ENCODE data around the gene OR1K1. TPM values are rescaled to one million over a fixed set of nuclear protein-coding genes. Genes with fewer than 3 reads are reported as not detected.
"Not testable (repeated sequence)": the region's sequence is repeated elsewhere in the genome, so short reads cannot be mapped to it uniquely, and the experiment has no call there.

OR1K1 gene
- polyA plus RNA-seq, 1 experiment, result not detected

DNA sequence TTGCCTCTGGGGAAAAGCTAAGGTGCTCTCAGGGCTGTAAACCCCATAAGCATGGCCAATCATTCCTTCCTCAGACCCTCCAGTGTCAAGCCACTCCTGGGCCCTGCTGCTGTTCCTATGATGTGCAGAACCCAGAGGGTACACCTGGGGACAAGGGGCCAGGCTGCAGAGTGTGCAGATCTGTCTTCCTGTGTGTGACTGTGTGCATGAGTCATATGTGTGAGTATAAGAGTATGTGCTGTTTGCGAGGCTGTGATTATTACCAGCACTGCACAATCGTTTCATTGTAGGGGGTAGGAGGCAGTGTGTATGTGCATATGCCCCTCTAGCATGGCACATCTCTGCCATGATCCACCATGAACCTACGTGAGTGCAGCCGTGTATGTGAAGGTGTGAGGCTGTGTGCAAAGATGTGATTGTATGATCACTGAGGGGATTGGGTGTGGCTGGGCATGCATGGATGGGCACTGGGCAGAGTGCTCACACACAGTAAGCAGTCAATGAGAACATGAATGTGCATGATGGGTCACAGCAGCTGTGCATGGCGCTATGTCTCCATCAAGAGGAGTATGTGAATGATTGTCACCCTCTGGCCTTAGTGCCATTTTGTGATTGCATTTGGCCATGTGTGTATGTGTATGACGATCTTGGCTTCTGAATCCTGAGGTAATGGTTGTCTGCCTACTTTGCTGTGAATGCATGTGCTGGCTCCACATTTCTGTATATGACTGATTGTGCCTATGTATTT lies 2.4 kb upstream of the OR1K1 start:
- Histone ChIP-seq H3K4me3 (ENCODE audit: low read depth, low read length) (no peak overlapping the region), H3K27me3 (ENCODE audit: control insufficient read depth, insufficient read depth, low read length) (no peaks in the 10 kb centered on the region), H3K36me3 (ENCODE audit: control insufficient read depth, insufficient read depth, low read length) (no peaks in the 10 kb centered on the region)
- no peak for DNase-seq (ENCODE audit: low read depth)
- CTCF ChIA-PET, result interaction anchor here (0.6 to 1.0 kb wide), 3 partner anchors 13 to 333 kb away, joined by 3 to 4 read pairs (median 3); no protein-coding TSS in a partner anchor
- POLR2A ChIA-PET, result no interaction called here
- TF ChIP-seq, protein P1, sequence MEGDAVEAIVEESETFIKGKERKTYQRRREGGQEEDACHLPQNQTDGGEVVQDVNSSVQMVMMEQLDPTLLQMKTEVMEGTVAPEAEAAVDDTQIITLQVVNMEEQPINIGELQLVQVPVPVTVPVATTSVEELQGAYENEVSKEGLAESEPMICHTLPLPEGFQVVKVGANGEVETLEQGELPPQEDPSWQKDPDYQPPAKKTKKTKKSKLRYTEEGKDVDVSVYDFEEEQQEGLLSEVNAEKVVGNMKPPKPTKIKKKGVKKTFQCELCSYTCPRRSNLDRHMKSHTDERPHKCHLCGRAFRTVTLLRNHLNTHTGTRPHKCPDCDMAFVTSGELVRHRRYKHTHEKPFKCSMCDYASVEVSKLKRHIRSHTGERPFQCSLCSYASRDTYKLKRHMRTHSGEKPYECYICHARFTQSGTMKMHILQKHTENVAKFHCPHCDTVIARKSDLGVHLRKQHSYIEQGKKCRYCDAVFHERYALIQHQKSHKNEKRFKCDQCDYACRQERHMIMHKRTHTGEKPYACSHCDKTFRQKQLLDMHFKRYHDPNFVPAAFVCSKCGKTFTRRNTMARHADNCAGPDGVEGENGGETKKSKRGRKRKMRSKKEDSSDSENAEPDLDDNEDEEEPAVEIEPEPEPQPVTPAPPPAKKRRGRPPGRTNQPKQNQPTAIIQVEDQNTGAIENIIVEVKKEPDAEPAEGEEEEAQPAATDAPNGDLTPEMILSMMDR (IDR thresholded peaks at IDR 0.05; ENCODE audit: insufficient read depth, low read depth, low read length), result no peak

DNA sequence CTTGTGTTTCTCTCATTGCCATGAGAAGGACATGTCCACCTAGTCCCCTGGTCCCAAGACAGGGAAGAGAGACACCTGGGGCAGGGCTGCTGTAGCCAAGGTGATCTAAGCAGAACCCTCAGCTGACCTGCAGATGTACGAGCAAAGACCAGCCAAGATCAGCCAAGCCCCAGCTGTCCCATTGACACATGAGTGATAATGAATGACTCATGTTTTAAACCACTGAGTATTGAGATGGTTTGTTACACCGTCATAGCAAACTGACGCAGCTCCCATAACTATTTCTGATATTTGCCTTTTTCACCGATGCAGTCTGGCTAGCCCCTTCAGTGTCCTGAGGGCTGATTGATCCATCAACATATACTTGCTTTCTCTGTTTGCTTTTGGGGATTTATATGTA lies 6.7 kb downstream of the OR1K1 start:
- H3K4me3 ChIP-seq (ENCODE audit: low read depth, low read length), result no peak overlapping the region
- POLR2A ChIA-PET, result no interaction called here
- DNase-seq (ENCODE audit: low read depth), result no peak
- CTCF ChIA-PET, result interaction anchor here (1.6 to 6.3 kb wide), 3 partner anchors 308 to 456 kb away, joined by 4 to 110 read pairs (median 7); no protein-coding TSS in a partner anchor
- no peaks in the 10 kb centered on the region for H3K27me3 ChIP-seq (ENCODE audit: control insufficient read depth, insufficient read depth, low read length)
- H3K36me3 ChIP-seq (ENCODE audit: control insufficient read depth, insufficient read depth, low read length), result no peaks in the 10 kb centered on the region
- TF ChIP-seq, protein P1 (IDR thresholded peaks at IDR 0.05; ENCODE audit: insufficient read depth, low read depth, low read length), result no peak

DNA sequence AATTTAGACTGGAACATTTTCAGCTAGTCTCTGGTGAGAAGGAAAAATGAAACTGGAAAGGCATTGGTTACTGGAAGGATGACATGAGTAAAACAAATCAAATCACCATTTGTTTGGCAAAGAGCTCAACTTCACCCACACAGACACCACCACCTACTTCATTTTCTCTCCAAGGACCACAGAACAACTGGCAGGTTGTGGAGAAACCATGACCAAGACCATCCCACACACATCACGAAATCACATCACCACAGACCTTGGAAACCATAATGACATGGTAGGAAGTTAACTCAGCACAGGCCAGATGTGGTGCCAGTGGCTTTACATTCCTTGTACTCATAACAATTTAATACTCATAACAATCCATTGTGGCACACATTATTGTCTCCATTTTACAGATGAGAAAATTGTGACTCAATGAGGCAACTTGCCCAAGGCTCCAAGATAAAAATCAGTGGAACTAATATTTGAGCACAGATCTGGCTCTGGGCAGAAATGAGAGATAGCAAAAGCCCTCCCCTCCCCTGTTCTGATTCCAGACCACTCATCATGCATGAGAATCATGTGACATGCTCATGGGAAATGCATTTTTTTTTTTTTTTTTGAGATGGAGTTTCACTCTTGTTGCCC lies 7.5 kb downstream of the OR1K1 start:
- ChIA-PET POLR2A (no interaction called here), CTCF (interaction anchor here (1.6 to 6.3 kb wide), 5 partner anchors 29 to 683 kb away, joined by 4 to 110 read pairs (median 6); no protein-coding TSS in a partner anchor)
- Histone ChIP-seq H3K27me3 (ENCODE audit: control insufficient read depth, insufficient read depth, low read length) (no peaks in the 10 kb centered on the region), H3K4me3 (ENCODE audit: low read depth, low read length) (no peak overlapping the region), H3K36me3 (ENCODE audit: control insufficient read depth, insufficient read depth, low read length) (no peaks in the 10 kb centered on the region)
- DNase-seq (ENCODE audit: low read depth), result no peak
- TF ChIP-seq, protein P1 (IDR thresholded peaks at IDR 0.05; ENCODE audit: insufficient read depth, low read depth, low read length), result no peak

DNA sequence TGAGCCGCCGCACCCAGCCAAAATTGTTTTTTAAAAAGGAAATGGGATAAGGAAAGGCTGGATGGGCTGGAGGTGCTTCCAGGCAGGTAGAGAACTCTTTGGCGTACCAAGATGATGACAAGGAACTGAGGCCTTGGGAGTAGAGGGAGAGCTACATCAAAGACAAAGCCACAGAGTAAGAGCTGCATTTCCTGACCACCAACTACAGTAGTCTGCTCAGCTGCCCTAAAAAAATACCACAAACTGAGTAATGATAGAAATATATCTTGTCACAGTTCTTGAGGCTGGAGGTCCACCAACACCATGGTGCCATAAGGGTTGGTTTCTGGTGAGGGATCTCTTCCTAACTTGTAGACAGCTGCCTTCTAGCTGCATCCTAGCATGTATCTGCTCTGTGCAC lies 8.2 kb downstream of the OR1K1 start:
- Histone ChIP-seq H3K27me3 (ENCODE audit: control insufficient read depth, insufficient read depth, low read length) (no peaks in the 10 kb centered on the region), H3K4me3 (ENCODE audit: low read depth, low read length) (no peak overlapping the region), H3K36me3 (ENCODE audit: control insufficient read depth, insufficient read depth, low read length) (no peaks in the 10 kb centered on the region)
- ChIA-PET POLR2A (no interaction called here), CTCF (interaction anchor here (1.0 to 6.3 kb wide), 10 partner anchors 13 to 684 kb away, joined by 3 to 110 read pairs (median 4); no protein-coding TSS in a partner anchor)
- TF ChIP-seq, protein P1 (IDR thresholded peaks at IDR 0.05; ENCODE audit: insufficient read depth, low read depth, low read length), result no peak
- DNase-seq (ENCODE audit: low read depth), result no peak

DNA sequence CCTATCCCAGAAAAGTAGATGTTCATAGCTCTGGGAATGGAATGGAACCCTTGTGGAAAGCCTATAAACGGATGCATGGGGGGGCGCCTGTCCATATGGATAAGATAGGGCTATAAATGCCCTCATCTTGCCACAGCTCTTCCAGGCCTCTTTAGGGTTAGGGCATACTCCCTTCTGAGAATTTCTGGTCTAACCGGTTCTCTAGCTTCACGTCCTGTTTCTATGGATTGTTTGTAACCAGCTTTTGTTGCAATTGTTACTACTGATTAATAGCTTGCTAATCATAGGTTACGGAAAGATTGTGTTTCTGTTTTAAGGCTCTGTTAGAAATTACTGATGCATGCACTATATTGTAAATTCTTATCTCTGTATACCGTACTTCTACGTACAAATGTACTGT lies 9.3 kb downstream of the OR1K1 start:
- POLR2A ChIA-PET, result interaction anchor here (0.6 kb wide), 1 partner anchor 20 kb away, joined by 3 read pairs; no protein-coding TSS in a partner anchor
- not testable (repeated sequence) for H3K36me3 ChIP-seq (ENCODE audit: control insufficient read depth, insufficient read depth, low read length)
- CTCF ChIA-PET, result interaction anchor here (0.7 to 6.3 kb wide), 9 partner anchors 12 to 685 kb away, joined by 3 to 110 read pairs (median 4); no protein-coding TSS in a partner anchor

More for the DNA sequence above, 9.3 kb downstream of the OR1K1 start:
- not testable (repeated sequence) for H3K27me3 ChIP-seq (ENCODE audit: control insufficient read depth, insufficient read depth, low read length); H3K4me3 ChIP-seq (ENCODE audit: low read depth, low read length); DNase-seq (ENCODE audit: low read depth)
